K562 (cell line): ENCODE measurements around the gene UBASH3B. TPM values are rescaled to one million over a fixed set of nuclear protein-coding genes. Genes with fewer than 3 reads are reported as not detected.

Experiments
- ATAC-seq: fragments of 200-7000 bp; cut with Tn5 transposase; 3 replicates; pipeline ENCODE4 v1.9.1; 2020; ENCODE audit warnings: moderate library complexity
- BruUV-seq: library from RNA; stranded (reverse); fragments of 400-500 nt; replicated peaks from 2 replicates; lab custom pipeline; 2021; lab: Mats Ljungman, UMichigan
- CTCF ChIA-PET: fragments of 300-600 bp; formaldehyde crosslinking; extraction: SDS; loops from one replicate; lab custom pipeline; 2021; ENCODE audit warnings: low intra/inter-chr PET ratio; lab: Yijun Ruan, JAX
- POLR2A ChIA-PET: fragments of 300-600, 350-650 bp; sonication (Branson Sonifier 250); formaldehyde crosslinking; extraction: SDS; loops from one replicate; lab custom pipeline; 2021; ENCODE audit warnings: antibody characterized with exemption, inconsistent platforms; lab: Yijun Ruan, JAX
- DNase-seq, 4 experiments: peaks; one replicate each; pipeline versions ENCODE4 v3.0.0 to v3.0.0-alpha.2; 2011 to 2018; ENCODE audit warnings: low spot score in 3 of 4, mixed read lengths in 3 of 4; ENCODE audit errors: extremely low read depth in 1 of 4
- FAIRE-seq: peaks from 2 replicates; lab custom pipeline; 2011; peaks lifted over from hg19 to GRCh38; lab: Jason Lieb, UNC
- H2AFZ ChIP-seq: 2 replicates; pipeline ENCODE4 v1.6.0; 2011; ENCODE audit warnings: low read depth, low read length, control low read depth, inconsistent platforms
- H3K27ac ChIP-seq: fragments of 200-600 bp; 3 replicates; pipeline ENCODE4 v1.8.0; 2011; ENCODE audit warnings: low read depth, mild to moderate bottlenecking, control low read depth, inconsistent platforms, low read length, moderate library complexity, mixed read lengths; ENCODE audit errors: extremely low read depth
- H3K27me3 ChIP-seq, 2 experiments: fragments of 300-600 bp in 1 of 2; 2 replicates in 1 of 2; 3 replicates in 1 of 2; pipeline versions ENCODE4 v1.6.0 to v1.8.0; 2011; ENCODE audit warnings: inconsistent platforms in 2 of 2, low read length in 2 of 2, mild to moderate bottlenecking in 1 of 2, mixed read lengths in 1 of 2, moderate library complexity in 1 of 2; ENCODE audit not compliant: control insufficient read depth in 2 of 2, insufficient read depth in 2 of 2
- H3K36me3 ChIP-seq: fragments of 300-600 bp; 3 replicates; pipeline ENCODE4 v1.8.0; 2011; ENCODE audit warnings: mild to moderate bottlenecking, low read length, inconsistent platforms; ENCODE audit not compliant: control insufficient read depth, insufficient read depth
- H3K4me1 ChIP-seq, 2 experiments: fragments of 200-600 bp in 1 of 2; replicated peaks in 1 of 2; 2 replicates in 1 of 2; 3 replicates in 1 of 2; pipeline versions ENCODE4 v1.5.1 to v1.8.0; 2011; ENCODE audit warnings: inconsistent platforms in 2 of 2, low read length in 2 of 2, mild to moderate bottlenecking in 1 of 2, mixed read lengths in 1 of 2, moderate library complexity in 1 of 2; ENCODE audit not compliant: control insufficient read depth in 2 of 2, insufficient read depth in 2 of 2
- H3K4me2 ChIP-seq: 2 replicates; pipeline ENCODE4 v1.6.1; 2011; ENCODE audit warnings: low read length, control low read depth, inconsistent platforms, mixed read lengths; ENCODE audit not compliant: insufficient read depth
- H3K4me3 ChIP-seq: fragments of 200-600 bp; sonication (generic), shearing (Covaris generic); 2 replicates; pipeline ENCODE4 v1.5.1; 2016; ENCODE audit warnings: control low read depth, inconsistent platforms
- H3K79me2 ChIP-seq: fragments of 200-600 bp; 3 replicates; pipeline ENCODE4 v1.8.0; 2011; ENCODE audit warnings: low read length, inconsistent platforms; ENCODE audit not compliant: control insufficient read depth, insufficient read depth
- H3K9ac ChIP-seq, 2 experiments: 2 replicates each; pipeline versions ENCODE4 v1.6.0 to v1.6.1; 2011; ENCODE audit warnings: low read depth in 2 of 2, low read length in 2 of 2, control low read depth in 1 of 2, inconsistent platforms in 1 of 2, mild to moderate bottlenecking in 1 of 2, mixed read lengths in 1 of 2; ENCODE audit not compliant: insufficient read depth in 1 of 2
- H3K9me1 ChIP-seq: one replicate; pipeline ENCODE4 v1.6.0; 2011; ENCODE audit warnings: inconsistent platforms, mild to moderate bottlenecking, low read length, moderate library complexity; ENCODE audit not compliant: control insufficient read depth, insufficient read depth
- H3K9me3 ChIP-seq: replicated peaks from 2 replicates; pipeline ENCODE4 v1.5.1; 2011; ENCODE audit warnings: low read depth, low read length, inconsistent platforms; ENCODE audit not compliant: control insufficient read depth, insufficient read depth
- H4K20me1 ChIP-seq: replicated peaks from 2 replicates; pipeline ENCODE4 v1.6.1; 2011; ENCODE audit warnings: low read length, inconsistent platforms, mixed read lengths; ENCODE audit not compliant: control insufficient read depth, insufficient read depth
- ARID2 ChIP-seq: fragments of 450-650 bp; IDR thresholded peaks from 2 replicates; pipeline ENCODE4 v1.6.1; 2017; ENCODE audit warnings: antibody characterized with exemption, mild to moderate bottlenecking
- BCOR ChIP-seq: fragments of 450-650 bp; IDR thresholded peaks from 2 replicates; pipeline ENCODE4 v1.6.1; 2016
- CBFA2T3 ChIP-seq: fragments of 450-650 bp; IDR thresholded peaks from 2 replicates; pipeline ENCODE4 v1.6.1; 2017
- CGGBP1 ChIP-seq: fragments of 250-450 bp; sonication (Bioruptor Pico); IDR thresholded peaks from 2 replicates; pipeline ENCODE4 v1.9.0; 2021; ENCODE audit warnings: mild to moderate bottlenecking
- MTA3 ChIP-seq: fragments of 450-650 bp; formaldehyde crosslinking; IDR thresholded peaks from 2 replicates; pipeline ENCODE4 v1.6.1; 2017; ENCODE audit warnings: mild to moderate bottlenecking, borderline replicate concordance
- MTF1 ChIP-seq: fragments of 250-450 bp; sonication (Bioruptor Pico); IDR thresholded peaks from 2 replicates; pipeline ENCODE4 v1.9.0; 2021; ENCODE audit warnings: moderate library complexity, mild to moderate bottlenecking, inconsistent platforms, borderline replicate concordance
- NBN ChIP-seq: fragments of 450-650 bp; IDR thresholded peaks from 2 replicates; pipeline ENCODE4 v1.6.1; 2016; ENCODE audit warnings: low read depth, mild to moderate bottlenecking
- NCOR1 ChIP-seq: fragments of 450-650 bp; IDR thresholded peaks from 2 replicates; pipeline ENCODE4 v1.6.1; 2016; ENCODE audit warnings: mild to moderate bottlenecking, moderate library complexity
- PHF8 ChIP-seq: fragments of 200-600 bp; sonication (generic); IDR thresholded peaks from 2 replicates; pipeline ENCODE4 v1.6.1; 2012; ENCODE audit warnings: mixed run types, mild to moderate bottlenecking, inconsistent platforms, low read length, moderate library complexity, borderline replicate concordance
- POLR2G ChIP-seq: fragments of 200-400 bp; formaldehyde crosslinking; IDR thresholded peaks from 2 replicates; pipeline ENCODE4 v1.6.1; 2017; ENCODE audit warnings: low read depth, mild to moderate bottlenecking, antibody characterized with exemption, low read length, moderate library complexity
- RBBP5 ChIP-seq: fragments of 200-600 bp; sonication (generic); IDR thresholded peaks from 2 replicates; pipeline ENCODE4 v1.6.1; 2012; ENCODE audit warnings: borderline replicate concordance, mild to moderate bottlenecking, low read length, control low read depth, inconsistent platforms; ENCODE audit not compliant: insufficient read depth, poor library complexity, severe bottlenecking
- RFX7 ChIP-seq: fragments of 250-450 bp; sonication (Bioruptor Pico); IDR thresholded peaks from 2 replicates; pipeline ENCODE4 v1.5.1; 2021; ENCODE audit warnings: mild to moderate bottlenecking
- RNF2 ChIP-seq: sonication (generic); IDR thresholded peaks from 2 replicates; pipeline ENCODE4 v1.6.1; 2016
- SMAD4 ChIP-seq: fragments of 250-450 bp; sonication (Bioruptor Pico); conservative IDR thresholded peaks from 2 replicates; pipeline ENCODE4 v1.8.0; 2021; ENCODE audit warnings: inconsistent platforms, mild to moderate bottlenecking, moderate library complexity
- TCF7L2 ChIP-seq: fragments of 150-350 bp; IDR thresholded peaks from 2 replicates; pipeline ENCODE4 v1.6.1; 2016; ENCODE audit warnings: low read depth, mild to moderate bottlenecking, low read length, moderate library complexity
- TFAP4 ChIP-seq: sonication (generic); formaldehyde crosslinking; IDR thresholded peaks from 2 replicates; pipeline ENCODE4 v1.8.0; 2022; ENCODE audit warnings: missing genetic modification reagents, mild to moderate bottlenecking, moderate library complexity, borderline replicate concordance
- TGIF2 ChIP-seq: sonication (generic); formaldehyde crosslinking; IDR thresholded peaks from 2 replicates; pipeline ENCODE4 v1.8.1; 2022; ENCODE audit warnings: mild to moderate bottlenecking, missing genetic modification reagents, moderate library complexity
- ZNF512 ChIP-seq: IDR thresholded peaks from 2 replicates; pipeline ENCODE4 v1.6.1; 2016; ENCODE audit warnings: missing genetic modification characterization, missing compliant biosample characterization
- ZNF79 ChIP-seq: fragments of 250-450 bp; sonication (Bioruptor Pico); IDR thresholded peaks from 2 replicates; pipeline ENCODE4 v1.4.0; 2020; ENCODE audit warnings: low read depth, mild to moderate bottlenecking, moderate library complexity
- ZSCAN29 ChIP-seq: fragments of 450-650 bp; IDR thresholded peaks from 2 replicates; pipeline ENCODE4 v1.6.1; 2017
- WGBS: fragments of 100-300 bp; shearing (Covaris generic); methylation state at CpG from one replicate; pipeline ENCODE4 v1.1.6; 2016; ENCODE audit warnings: low coverage, mixed read lengths; ENCODE audit not compliant: insufficient coverage; ENCODE audit errors: missing lambda C conversion rate; 5-methylcytosine and 5-hydroxymethylcytosine counted together
- in situ Hi-C: fragments of 300-500 bp; cut with MboI; formaldehyde crosslinking; loops from 4 replicates; pipeline ENCODE4 v1.15.0; 2018; ENCODE audit warnings: inconsistent platforms, mixed read lengths
- intact Hi-C: fragments of 100-400 bp; cut with micrococcal nuclease; formaldehyde crosslinking; loops from 2 replicates; pipeline ENCODE4 v1.14.2; 2022
- polyA plus RNA-seq, 8 experiments: library from polyadenylated mRNA; depleted of rRNA in 4 of 8; stranded (reverse) in 5 of 8; unstranded in 3 of 8; fragments of >200 nt; fragmentation: Nextera tagmentation in 2 of 8; fragmentation: Illumina TruSeq in 1 of 8; extraction: Ambion mirVana in 2 of 8; extraction: Trizol in 1 of 8; gene quantifications; 2 replicates each; pipeline versions ENCODE4 v1.2.1 to v1.2.3, GENCODE V29; 2011 to 2014; ENCODE audit warnings: inconsistent platforms in 1 of 8, missing spikeins in 1 of 8
- total RNA-seq, 7 experiments: library from RNA; depleted of rRNA in 6 of 7; stranded (reverse); fragments of >200 nt in 6 of 7; fragmentation: Illumina TruSeq in 2 of 7; extraction: Trizol in 2 of 7; gene quantifications; 2 replicates each; pipeline versions ENCODE4 v1.2.1 to v1.2.3, GENCODE V29; 2011 to 2021; ENCODE audit warnings: low replicate concordance in 1 of 7

Gene UBASH3B
- total and polyA plus RNA-seq, 9 of the 15 experiments (the other 6 are each of a cell fraction or from before 2014, with no cell fraction given), result 0.01 to 0.31 (median 0.08) TPM; not detected in 2

- TF ChIP-seq CBFA2T3, result no peak
- no peak for TF ChIP-seq BCOR
- no peak for TF ChIP-seq ARID2
- no peak for TF ChIP-seq PHF8
- no peak for TF ChIP-seq POLR2G
- no peak for TF ChIP-seq ZNF79 (CRISPR knock-in tag)
- TF ChIP-seq RFX7 (CRISPR knock-in tag), result no peak
- TF ChIP-seq ZNF512 (tag), result no peak
- no peak for TF ChIP-seq TFAP4 (CRISPR knock-in tag)
- no peak for TF ChIP-seq NBN
- no peak for TF ChIP-seq NCOR1
- no peak for TF ChIP-seq MTA3
- TF ChIP-seq MTF1 (CRISPR knock-in tag), result no peak
- TF ChIP-seq ZSCAN29, result no peak
- no peak for TF ChIP-seq RBBP5
- TF ChIP-seq RNF2, result no peak
- TF ChIP-seq TGIF2 (CRISPR knock-in tag), result no peak
- TF ChIP-seq TCF7L2, result no peak
- no peak for TF ChIP-seq SMAD4 (CRISPR knock-in tag)
- no peak for TF ChIP-seq CGGBP1
- ChIA-PET CTCF (no interaction called here), POLR2A (no interaction called here)
- no peak for DNase-seq
- Histone ChIP-seq H3K9me1 (no peaks in the 10 kb centered on the region), H3K27ac (no peak overlapping the region), H3K27me3 (no peaks in the 10 kb centered on the region; a peak in 2 of 5 replicates), H4K20me1 (no peaks in the 10 kb centered on the region; the same call in 1 of the 2 replicates), H3K4me3 (no peak overlapping the region), H2AFZ (no peak overlapping the region), H3K9me3 (no peaks in the 10 kb centered on the region), H3K4me1 (no peaks in the 10 kb centered on the region; a peak in 1 of 5 replicates), H3K36me3 (no peaks in the 10 kb centered on the region), H3K9ac (no peak overlapping the region), H3K79me2 (no peaks in the 10 kb centered on the region), H3K4me2 (no peak overlapping the region)
- no peak for FAIRE-seq
- intact Hi-C loops, result loop anchor here (5.0 kb wide), 1 partner anchor 54 kb away; no protein-coding TSS in a partner anchor
- in situ Hi-C loops, result no loop called here
- WGBS, result 3% methylated on average over 12 of the region's 12 CpGs
- BruUV-seq, result no TSS peak
- no peak for ATAC-seq
Measured at GRCh38 chr11:122851366-122851966, 195.9 kb downstream of the UBASH3B start.
